Measurements from ENCODE around the gene TANGO6.

Gene TANGO6

DNA sequence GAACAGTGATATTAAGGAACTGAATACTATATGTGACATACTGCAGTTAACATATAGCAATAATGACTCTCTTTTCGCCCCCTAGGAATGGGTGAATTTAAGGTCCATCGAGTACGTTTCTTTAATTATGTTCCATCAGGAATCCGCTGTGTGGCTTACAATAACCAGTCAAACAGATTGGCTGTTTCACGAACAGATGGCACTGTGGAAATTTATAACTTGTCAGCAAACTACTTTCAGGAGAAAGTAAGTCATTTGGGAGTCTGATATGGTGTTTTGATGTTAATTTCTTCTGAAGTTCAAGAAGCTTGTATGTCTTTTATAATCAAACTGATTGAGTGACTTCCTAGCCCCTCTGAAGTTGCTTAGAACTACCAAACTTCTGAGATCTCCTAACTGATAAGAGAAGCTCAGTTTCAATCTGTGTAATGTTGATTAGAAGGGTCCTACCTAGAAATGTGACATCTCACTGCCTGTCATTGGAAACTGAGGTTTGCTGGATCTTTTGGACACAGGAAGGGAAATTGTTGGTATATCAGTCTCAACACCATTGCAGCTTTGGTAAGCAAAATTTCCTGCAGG, 290.1 kb downstream of the TANGO6 start:
- TF ChIP-seq, protein P1, sequence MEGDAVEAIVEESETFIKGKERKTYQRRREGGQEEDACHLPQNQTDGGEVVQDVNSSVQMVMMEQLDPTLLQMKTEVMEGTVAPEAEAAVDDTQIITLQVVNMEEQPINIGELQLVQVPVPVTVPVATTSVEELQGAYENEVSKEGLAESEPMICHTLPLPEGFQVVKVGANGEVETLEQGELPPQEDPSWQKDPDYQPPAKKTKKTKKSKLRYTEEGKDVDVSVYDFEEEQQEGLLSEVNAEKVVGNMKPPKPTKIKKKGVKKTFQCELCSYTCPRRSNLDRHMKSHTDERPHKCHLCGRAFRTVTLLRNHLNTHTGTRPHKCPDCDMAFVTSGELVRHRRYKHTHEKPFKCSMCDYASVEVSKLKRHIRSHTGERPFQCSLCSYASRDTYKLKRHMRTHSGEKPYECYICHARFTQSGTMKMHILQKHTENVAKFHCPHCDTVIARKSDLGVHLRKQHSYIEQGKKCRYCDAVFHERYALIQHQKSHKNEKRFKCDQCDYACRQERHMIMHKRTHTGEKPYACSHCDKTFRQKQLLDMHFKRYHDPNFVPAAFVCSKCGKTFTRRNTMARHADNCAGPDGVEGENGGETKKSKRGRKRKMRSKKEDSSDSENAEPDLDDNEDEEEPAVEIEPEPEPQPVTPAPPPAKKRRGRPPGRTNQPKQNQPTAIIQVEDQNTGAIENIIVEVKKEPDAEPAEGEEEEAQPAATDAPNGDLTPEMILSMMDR (IDR thresholded peaks at IDR 0.05; ENCODE audit: control extremely low read depth, extremely low read depth, low read depth, missing control alignments), result no peak
- ChIA-PET POLR2A (interaction anchor here (0.9 kb wide), 1 partner anchor 286 kb away, joined by 3 read pairs; no protein-coding TSS in a partner anchor), CTCF (interaction anchor here (0.6 to 2.3 kb wide), 5 partner anchors 10 to 604 kb away, joined by 3 to 10 read pairs (median 6); no protein-coding TSS in a partner anchor)
- DNase-seq (ENCODE audit: extremely low spot score), result no peak
